ENCODE measurements around the gene CADPS.

Gene CADPS

GRCh38 chr3:62874711-62875557, at the start of gene CADPS:
Gene CADPS (minus strand): TSS chr3:62875416. CDS start chr3:62875029, 387 bp downstream.
- no peak for DNase-seq

- no peak for DNase-seq
Observed at GRCh38 chr3:62923066-62923465, 47.9 kb upstream of the CADPS start.

GRCh38 chr3:62922326-62922725, 47.1 kb upstream of the CADPS start:
- DNase-seq, result no peak

- DNase-seq, result no peak
Observed at GRCh38 chr3:62920466-62920784, 45.2 kb upstream of the CADPS start.

GRCh38 chr3:62919784-62920465, 44.7 kb upstream of the CADPS start:
- DNase-seq, result no peak

DNA sequence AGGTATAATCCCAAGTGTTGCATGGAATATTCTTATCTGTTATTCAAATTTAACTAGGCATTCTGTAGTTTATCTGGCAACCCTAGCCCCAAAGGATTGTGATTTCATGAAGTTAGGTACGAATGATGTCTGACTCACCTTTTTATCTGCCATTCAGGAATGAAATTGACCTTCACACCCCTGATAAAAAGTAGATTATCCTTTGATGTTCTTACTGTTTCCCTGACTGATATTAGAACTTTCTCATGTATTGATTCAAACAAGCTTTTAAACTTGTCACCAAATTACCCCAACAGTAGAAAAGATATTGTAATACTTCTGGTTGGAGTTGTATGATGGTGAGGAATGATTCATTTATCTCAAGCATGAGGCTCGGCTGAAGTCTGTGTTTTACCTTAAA, 43.6 kb upstream of the CADPS start:
- DNase-seq, result no peak

DNA sequence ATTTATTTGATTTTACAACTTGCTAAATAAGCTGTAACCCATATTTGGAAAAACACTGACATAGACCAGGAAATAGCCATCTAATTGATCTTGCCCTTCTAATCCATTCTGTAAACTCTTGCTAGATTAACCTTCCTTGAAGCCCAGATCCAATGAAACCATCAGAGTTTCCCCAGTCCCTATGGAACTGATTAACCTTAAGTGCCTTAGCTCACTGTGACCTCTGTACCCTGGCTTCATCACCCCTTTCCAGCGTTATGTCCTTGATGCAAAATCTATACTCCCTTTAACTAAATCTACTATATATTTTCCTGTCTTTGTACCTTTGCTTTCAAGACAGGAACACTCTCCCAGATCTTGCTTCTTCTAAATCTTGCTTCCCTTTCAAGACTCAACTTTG, 42.9 kb upstream of the CADPS start:
- DNase-seq, result no peak

DNA sequence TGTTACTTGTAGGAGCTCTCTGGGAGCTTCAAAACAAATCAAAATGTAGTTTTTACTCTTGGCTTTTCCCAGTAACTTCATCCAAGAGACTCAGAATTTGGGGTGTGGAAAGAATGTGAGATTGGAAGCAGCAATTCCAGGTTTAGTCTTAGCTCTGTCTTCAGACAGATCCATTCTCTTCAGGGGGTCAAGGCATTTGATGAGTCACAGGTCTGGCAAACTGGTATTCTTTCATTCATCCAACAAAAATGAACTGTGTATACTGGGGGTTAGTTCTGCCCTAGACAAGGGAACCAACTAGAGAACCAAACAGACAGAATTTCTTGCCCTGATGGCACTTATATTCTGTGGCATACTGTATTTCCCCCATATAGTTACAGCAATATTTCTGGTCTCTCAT, 36.3 kb upstream of the CADPS start:
- DNase-seq, result no peak

GRCh38 chr3:62905331-62905730, 30.1 kb upstream of the CADPS start:
- DNase-seq, result no peak

DNA sequence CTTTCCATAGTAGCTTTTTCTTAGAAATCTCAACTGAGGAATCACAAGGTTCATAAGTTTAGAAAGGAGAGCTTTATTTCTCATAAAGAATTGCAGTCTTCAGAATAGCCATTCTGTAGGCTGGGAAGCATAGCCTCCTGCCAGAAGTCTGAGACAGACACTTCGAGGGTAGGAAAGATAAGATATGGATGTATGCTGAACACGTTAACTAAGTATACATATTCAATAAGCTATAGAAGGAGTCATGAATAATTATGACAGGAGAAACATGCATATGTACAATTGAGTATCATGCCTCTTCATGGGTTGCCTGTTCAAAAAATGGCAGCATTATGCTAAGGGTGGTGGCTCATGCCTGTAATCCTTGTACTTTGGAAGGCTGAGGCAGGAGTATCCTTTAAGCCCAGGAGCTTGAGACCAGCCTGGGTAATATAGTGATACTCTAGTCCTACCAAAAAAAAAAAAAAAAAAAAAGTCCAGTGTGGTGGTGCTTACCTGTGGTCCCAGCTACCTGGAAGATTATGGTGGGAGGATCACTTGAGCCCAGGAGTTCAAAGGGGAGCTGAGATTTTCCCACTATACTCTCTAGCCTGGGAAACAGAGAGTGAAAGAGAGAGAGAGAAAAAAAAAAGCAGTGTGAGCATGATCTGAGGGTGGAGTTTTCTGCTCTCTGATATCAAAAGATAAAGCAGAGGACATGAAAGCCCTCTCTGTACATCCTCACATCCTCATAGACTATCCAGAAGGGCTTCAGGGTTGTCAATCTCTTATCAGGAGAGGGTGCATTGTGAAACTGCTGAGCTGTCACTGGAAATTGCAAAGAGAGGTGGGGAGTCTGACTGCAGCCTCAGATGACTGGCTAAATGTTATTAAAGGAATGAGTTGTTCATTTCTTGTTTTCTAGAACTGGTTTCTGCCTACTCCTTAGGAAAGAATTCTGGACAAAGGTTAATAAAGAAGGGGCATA, 23.6 kb upstream of the CADPS start:
- DNase-seq, result no peak

- no peak for DNase-seq
Observed at GRCh38 chr3:62895901-62896300, 20.7 kb upstream of the CADPS start.

DNA sequence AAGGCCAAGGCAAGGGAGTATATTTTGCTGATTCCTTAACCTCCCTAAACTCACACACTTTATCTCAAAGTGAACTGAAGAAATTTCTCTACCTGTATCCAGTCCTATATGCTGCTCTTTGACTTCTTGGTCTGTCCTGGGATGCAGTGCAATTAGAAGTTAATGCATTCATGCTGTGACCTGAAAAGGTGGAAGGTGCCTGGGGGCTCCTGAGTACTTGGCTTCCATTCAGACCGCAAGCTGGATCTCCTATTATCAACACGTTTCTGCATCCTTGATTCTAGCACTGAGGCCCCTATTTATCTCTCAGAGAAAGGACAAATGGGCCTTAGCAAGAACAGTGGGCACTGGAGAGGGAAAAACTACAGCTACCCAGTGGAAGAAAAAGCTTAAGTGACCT, 17.7 kb upstream of the CADPS start:
- DNase-seq, result no peak

GRCh38 chr3:62892045-62892444, 16.8 kb upstream of the CADPS start:
- no peak for DNase-seq

- DNase-seq, result no peak
Observed at GRCh38 chr3:62888778-62889177, 13.6 kb upstream of the CADPS start.

DNA sequence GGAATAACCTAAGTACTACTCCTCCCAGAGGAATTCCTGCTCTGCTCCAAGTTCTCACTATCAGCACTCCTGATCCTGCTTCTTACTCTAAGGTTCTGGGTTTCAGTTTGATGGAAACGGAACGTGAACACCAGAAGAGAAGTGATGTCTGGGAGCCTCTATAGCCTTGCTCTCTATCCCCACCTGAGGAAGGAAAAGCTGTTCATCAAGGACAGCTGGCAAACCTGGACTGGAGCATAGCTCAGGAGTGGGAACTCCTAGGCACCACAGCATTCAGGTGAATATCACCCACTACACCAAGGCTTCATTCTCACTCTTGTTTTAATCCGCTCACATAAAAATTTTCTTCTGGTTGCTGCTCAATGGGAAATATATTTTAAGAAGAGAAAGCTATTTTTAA, 13.0 kb upstream of the CADPS start:
- DNase-seq, result no peak

DNA sequence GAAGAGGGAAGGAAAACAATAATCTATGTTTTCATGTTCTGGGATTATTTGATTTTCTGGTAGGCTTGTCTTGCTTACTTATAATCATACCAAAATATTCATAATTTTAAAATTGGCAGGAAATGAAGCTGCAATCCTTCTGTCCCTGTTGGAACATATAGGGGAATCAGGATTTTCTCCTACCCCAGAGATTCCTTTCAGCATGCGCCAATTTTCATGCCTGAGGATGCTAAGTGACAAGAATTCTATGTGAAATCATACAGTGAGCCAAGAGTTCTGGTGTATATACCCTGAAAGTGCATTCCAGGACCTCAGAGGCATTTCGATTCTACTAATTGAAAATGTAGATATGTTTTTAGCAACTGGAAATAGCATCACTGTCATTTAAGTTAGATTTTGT, 9.9 kb upstream of the CADPS start:
- no peak for DNase-seq

DNA sequence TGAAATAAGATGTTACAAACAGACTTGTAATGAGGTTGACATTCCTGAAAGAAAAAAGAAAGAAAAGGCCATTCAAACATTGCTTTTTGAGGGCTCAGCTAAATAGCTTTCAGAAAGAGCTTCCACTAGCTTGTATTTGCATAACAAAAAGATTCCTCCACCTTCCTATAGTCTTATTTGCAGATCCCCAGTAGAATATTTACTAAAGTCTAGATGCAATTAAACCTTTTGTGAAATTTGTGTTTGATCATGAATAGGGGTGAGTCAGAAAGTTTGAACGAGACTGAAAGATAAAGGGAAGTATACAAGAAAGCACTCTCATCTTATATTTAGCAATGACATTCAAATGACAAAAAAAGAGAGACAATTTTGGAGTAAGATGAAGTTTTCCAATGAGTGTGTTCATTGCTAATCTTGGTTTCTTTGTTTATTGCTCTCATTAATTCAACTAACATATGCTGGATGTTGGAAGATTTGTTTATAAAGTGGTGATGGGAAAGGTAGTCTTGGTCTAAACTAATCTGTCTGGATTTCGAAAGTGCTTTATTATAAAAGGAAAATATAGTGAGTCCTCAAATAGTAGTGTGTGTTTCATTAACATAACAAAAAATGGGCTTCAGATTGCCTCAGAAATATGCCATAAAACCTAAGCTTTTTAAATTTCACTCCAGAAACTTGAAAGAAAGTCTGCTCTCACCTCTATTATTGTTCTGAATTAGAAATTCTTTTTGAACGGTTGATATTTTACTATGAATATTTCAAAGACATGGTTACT, 9.1 kb upstream of the CADPS start:
- DNase-seq, result no peak

DNA sequence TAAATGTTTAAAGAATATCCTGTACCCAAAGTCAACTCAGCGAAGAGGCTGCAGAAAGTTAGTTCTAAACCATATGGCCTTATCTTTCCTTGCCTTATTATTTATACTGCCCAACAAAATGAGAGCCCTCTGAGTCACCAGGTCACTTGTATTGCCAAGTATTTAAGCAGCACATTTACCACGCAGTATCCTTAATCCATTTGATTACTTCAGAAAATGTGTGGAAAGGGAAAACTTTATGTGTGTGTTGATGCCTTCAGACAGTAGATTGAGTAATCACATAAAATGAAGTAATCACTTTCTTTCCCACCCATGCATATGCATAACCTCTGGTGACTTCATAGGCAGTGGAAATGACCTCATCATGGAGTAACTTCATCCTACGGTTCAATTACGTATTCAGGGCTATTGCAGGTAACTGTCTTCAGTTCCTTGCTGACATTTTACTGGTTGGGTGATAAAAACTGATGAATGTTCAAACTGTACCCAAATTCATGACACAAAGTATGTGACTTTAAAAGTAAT, 7.5 kb upstream of the CADPS start:
- DNase-seq, result no peak

GRCh38 chr3:62876064-62876463, 848 bp upstream of the CADPS start:
- DNase-seq, result no peak

- no peak for DNase-seq
Observed at GRCh38 chr3:62875558-62876002, 364 bp upstream of the CADPS start.

DNA sequence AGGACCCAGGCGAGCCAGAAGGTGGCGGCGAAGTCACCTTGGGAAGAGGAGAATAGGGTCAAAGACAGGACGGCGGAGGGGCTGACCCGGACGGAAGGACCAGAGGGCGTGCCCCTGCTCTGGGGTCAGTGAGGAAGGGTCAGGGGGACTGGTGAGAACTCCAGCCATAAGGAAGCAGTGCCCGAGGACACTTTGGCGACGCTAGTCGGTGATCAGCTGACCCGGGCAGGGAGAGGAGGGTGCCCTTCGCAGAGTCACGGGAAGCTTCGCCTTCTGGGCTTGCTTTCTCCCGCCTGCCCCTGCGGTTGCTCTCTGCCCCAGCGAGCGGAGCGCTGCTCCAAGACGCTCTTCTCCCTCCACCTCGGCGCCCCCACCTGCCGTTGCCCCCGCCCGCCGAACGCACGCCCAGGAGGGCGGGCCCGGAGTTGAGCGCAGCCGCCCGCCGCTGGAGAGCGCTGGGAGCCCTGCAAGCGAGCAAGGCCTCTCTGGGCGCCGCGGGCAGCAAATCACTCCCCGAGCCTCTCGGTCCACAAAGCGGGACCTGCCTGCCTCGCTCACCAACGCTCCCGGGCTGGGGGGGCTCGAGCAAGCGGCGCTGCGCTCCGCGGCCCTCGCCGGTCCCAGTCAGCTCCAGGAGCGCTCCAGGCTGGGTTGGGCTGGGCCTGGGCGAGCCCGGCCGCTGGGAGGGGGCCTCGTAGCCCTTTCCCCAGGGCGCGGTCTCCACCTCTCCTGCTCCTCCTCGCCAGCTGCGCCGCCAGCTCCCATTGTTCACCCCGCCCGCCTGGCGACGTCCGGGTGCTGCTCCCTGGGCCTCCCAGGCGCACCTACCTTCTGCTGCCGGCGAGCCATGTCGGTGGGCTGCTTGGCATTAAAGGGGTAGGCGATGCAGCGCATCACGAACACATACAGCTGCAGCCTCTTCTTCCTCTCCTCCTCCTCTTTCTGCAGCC, 1.2 kb downstream of the CADPS start:
- DNase-seq, result no peak

Measured in activated CD4-positive, alpha-beta T cell treated with anti-CD3 and anti-CD28 coated beads for 1 hour (primary cell).